ENCODE results near the gene APBB2. TPM values are rescaled to one million over a fixed set of nuclear protein-coding genes. Genes with fewer than 3 reads are reported as not detected.
"Not testable (repeated sequence)": the region's sequence is repeated elsewhere in the genome, so short reads cannot be mapped to it uniquely, and the experiment has no call there.

The APBB2 gene
- total RNA-seq, 2 donors from 2014 or later, result 55.2 to 70.1 TPM

DNA sequence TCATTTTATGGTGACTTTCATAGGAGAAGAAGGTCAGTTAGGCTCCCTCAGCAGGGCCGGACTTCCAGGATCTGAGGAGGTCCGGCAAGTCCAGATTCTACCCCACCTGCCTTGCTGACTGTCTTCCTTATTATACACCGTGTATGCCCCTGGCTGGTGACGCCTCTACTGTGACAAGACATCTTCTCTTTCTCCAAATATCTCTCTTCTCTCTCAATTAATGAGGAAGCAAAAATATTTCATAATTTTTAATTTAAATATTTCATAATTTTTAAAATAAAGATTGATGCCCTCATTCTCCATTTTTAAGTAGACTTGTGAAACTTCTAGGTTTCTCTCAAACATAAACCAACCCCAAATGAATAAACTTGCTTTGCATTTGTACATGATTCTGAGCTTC is 262.1 kb downstream of the APBB2 start:
- no peak for DNase-seq (ENCODE audit: low spot score)
- intact Hi-C loops (cut with DNase I), result no loop called here

- DNase-seq (ENCODE audit: low spot score), result no peak
- intact Hi-C loops (cut with DNase I), result no loop called here
Measured at GRCh38 chr4:40951026-40951425, 263.3 kb downstream of the APBB2 start.

- DNase-seq (ENCODE audit: low spot score), result no peak
- intact Hi-C loops (cut with DNase I), result no loop called here
Measured at GRCh38 chr4:40949358-40950100, 264.8 kb downstream of the APBB2 start.

- intact Hi-C loops (cut with DNase I), result no loop called here
- DNase-seq (ENCODE audit: low spot score), result no peak
Measured at GRCh38 chr4:40948014-40948413, 266.3 kb downstream of the APBB2 start.

DNA sequence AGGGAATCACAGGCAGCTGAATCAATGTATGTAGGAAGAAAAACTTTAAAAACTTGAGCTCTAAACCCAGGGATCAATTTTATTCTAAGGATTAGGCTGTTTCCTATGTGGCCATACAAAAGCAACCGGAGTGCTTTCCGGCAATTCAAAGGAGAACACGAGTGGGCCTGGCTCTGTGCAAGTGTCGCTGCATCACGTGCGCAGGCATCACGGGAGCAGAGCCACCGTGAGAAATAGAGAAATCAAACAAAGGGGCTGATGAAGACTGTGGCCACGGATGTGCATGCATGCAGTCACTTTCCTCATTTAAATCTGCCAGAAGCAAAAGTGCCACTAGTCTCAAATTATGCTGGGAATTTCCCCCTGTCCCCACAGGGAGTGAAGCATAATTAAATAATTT is 267.7 kb downstream of the APBB2 start:
- intact Hi-C loops (cut with DNase I), result no loop called here
- no peak for DNase-seq (ENCODE audit: low spot score)

DNA sequence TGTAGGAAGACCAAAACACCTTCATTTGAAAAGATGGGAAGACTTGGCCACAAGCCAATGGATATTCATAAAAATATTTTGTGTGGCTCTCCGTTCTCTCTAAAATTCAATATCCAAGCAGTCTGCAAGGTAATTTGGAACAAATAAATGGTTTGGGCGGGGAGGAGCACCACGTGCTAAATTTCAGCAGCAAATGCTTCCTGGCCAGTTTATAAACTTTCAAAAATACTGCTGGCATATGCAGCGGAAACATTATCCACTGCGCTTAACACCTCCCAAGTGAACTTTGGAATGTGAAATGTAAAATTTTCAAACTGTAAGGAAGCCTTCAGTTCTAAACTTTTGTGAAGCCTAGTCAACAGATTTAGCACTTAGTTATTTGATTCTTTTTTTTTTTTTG is 273.6 kb downstream of the APBB2 start:
- intact Hi-C loops (cut with DNase I), result loop anchor here in 1 of 2 donors (5.0 kb wide), 1 partner anchor 1402 kb away; no protein-coding TSS in a partner anchor
- no peak for DNase-seq (ENCODE audit: low spot score)

DNA sequence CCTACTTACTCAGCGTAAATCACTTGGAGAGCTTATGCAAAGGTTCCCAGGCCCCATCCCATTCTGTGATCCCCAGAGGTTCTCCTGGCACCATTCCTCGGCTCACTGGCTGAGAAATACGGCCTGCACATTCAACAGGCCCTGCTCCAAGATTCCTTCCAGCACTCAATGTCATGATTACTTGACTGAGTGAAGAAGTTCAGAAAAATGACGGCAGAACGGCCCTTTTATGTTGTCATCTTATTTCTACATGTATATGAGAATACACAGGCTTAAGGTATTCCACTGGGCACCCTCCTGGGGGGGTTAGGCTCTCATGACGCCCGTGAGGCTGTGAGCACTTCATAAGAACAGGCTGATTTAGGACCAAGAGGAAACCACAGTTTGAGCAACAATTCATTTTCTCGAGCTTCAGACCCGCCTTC is 274.0 kb downstream of the APBB2 start:
- intact Hi-C loops (cut with DNase I), result loop anchor here in 1 of 2 donors (5.0 kb wide), 1 partner anchor 1402 kb away; no protein-coding TSS in a partner anchor

GRCh38 chr4:40939856-40940255 is 274.5 kb downstream of the APBB2 start:
- no peak for DNase-seq (ENCODE audit: low spot score)
- intact Hi-C loops (cut with DNase I), result loop anchor here in 1 of 2 donors (5.0 kb wide), 1 partner anchor 1402 kb away; no protein-coding TSS in a partner anchor

More for the DNA sequence above, 274.0 kb downstream of the APBB2 start:
- no peak for DNase-seq (ENCODE audit: low spot score)

DNA sequence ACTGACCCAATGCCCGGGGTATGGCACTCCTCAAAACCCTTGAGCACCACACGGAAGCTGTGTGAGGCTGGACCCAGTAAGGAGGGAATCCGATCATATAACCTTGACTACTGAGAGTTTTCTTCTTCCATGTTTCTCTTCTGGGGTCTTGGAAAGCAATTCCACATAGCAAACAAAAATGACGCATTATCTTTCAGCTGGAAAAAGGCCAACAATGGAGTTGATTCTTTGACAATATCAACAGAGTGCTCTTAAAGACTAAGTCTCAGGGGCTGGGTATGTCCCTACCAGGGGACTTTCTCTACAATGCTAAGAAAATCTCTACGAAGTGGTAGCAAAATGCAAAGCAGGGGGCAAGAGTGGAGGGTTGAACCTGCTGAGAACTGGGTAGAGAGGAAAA is 276.0 kb downstream of the APBB2 start:
- intact Hi-C loops (cut with DNase I), result no loop called here
- no peak for DNase-seq (ENCODE audit: low spot score)

DNA sequence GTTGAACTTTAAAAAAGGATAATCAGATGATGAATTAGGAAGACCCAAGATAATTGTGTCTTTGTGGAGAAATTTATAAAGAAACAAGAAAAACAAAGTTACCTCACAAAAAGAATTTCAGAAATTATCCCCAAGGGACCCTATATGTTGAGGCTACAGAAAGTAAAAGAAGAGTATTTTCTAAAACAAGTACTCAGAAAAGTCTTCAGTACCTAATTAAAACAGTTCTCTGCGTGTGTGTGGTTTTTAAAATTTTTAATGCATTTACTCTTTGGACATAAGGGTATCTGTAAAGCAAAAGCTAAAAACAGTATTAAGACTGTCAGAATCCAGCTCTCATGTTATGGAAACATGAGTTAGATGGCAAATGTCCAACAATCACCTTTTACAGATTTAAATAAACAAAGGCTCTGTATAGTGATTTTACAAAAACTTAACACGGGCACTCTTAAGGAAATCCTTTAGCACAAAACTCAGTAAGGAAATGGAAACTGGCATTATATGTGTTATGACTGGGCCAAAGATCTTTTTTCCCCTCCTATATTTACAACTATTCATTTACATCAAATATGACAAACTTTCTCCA is 277.1 kb downstream of the APBB2 start:
- intact Hi-C loops (cut with DNase I), result no loop called here
- DNase-seq (ENCODE audit: low spot score), result no peak

DNA sequence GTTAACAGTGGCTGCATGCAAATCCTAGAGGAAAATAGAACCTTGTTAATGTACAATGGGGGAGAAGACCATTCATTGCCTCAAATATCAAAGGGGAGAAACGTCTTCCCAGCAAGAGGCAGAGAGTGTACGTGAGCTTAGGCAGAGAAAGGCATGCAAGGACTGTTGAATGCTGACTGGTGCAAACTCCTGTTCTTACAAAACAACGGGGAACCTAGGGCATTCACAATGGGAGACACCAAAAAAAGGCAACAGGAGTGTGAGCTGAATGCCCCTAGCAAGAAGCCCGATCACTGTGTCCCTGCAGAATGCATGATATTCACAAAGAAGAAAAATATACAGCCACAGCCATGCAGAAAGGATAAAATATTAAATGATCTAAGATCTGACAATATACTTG is 279.7 kb downstream of the APBB2 start:
- intact Hi-C loops (cut with DNase I), result no loop called here
- DNase-seq (ENCODE audit: low spot score), result no peak

DNA sequence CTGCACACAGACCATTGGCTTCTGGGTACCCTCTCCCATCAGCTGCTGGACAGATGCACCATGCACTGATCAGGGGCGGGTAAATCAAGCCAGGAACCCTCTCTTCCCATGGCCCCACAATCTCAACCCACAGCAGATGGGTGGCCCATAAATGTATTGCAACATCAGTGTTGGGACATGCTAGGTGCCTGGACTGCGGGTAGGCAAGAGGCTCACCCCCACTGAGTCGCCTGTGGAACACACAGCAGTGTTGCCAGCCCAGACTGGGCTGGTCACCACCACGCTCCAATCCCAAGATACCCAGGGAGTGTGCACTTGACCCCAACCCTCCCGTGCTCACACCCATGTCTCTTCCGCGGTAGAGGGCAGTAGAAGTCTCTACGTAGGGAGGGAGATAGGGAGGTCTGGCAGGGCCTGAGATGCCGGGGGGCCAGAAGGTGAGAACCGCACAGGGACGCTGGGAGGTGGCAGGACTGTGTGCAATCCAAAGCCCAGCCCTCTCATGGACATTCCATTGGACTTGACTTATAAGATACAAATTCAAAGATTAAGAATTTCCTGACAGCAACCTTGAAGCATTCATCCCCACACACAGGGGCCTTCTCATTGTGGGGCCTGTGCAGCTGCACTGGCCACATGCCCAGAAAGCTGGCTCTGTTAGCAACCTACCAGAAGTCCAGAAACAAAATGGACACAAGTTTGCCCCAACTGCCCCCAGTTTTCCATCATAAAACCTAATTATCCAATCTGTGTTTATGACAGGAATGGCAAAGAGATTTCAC is 280.9 kb downstream of the APBB2 start:
- DNase-seq (ENCODE audit: low spot score), result no peak
- intact Hi-C loops (cut with DNase I), result no loop called here

GRCh38 chr4:40931841-40932240 is 282.5 kb downstream of the APBB2 start:
- DNase-seq (ENCODE audit: low spot score), result no peak
- intact Hi-C loops (cut with DNase I), result no loop called here

DNA sequence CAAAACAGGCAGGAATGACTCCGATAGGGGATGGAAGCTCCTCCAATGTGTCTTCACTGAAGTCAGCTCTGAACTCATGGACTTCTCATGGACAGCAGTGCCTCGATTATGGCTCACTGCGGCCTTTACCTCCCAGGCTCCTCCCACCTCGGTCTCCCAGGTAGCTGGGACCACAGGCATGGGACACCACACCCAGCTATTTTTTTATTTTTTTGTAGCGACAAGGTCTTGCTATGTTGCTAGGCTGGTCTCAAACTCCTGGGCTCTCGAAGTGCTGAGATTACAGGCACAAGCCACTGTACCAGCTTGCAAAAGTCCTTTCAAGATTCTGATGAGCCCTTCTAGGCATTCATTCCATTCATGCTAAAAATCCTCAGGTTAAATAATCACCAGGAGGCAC is 283.1 kb downstream of the APBB2 start:
- no peak for DNase-seq (ENCODE audit: low spot score)
- intact Hi-C loops (cut with DNase I), result no loop called here

DNA sequence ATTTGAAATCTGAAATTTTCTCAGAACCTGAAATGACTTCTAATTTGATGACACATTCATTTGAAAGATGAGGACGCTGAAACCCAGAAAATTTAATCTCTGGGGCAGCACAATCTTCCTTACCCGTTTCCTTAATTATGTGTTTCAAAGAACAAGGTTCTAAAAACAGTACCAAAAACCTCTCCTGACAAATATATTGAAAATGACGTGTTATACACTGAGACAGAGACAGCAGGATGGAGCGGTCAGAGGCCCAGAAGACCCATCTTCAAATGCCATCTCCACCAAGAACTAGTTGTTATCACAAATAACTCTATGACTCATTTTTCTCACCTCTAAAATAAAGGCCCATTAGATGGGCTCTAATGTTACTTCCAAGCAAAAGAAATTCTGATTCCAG is 287.3 kb downstream of the APBB2 start:
- intact Hi-C loops (cut with DNase I), result loop anchor here in 1 of 2 donors (5.0 kb wide), 1 partner anchor 290 kb away; no protein-coding TSS in a partner anchor
- no peak for DNase-seq (ENCODE audit: low spot score)

DNA sequence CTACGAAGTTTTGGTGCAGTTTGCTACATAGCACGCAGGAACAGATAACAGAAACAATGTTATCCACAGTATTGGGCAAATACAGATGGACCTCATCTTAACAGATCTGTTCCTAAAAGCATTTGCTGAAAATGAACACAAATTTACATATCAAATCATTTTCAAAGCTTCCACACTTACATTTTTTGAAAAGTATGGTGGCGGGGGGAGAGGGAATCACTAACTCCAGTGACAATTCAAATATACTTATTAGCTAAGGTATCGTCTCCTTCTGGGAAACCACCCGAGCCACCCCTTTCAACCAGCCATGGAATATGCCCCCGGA is 289.6 kb downstream of the APBB2 start:
- no peak for DNase-seq (ENCODE audit: low spot score)
- intact Hi-C loops (cut with DNase I), result loop anchor here in 1 of 2 donors (5.0 kb wide), 1 partner anchor 293 kb away; no protein-coding TSS in a partner anchor

GRCh38 chr4:40924096-40924792 is 290.1 kb downstream of the APBB2 start:
- intact Hi-C loops (cut with DNase I), result no loop called here
- DNase-seq (ENCODE audit: low spot score), result peak; percentile 90

- no peak for DNase-seq (ENCODE audit: low spot score)
- intact Hi-C loops (cut with DNase I), result no loop called here
Measured at GRCh38 chr4:40923316-40924095, 290.8 kb downstream of the APBB2 start.

- DNase-seq (ENCODE audit: low spot score); intact Hi-C loops (cut with DNase I): not testable (repeated sequence)
Measured at GRCh38 chr4:40919976-40920375, 294.4 kb downstream of the APBB2 start.

Measured in posterior vena cava (tissue), 2 donors.